GM20000 (cell line): ENCODE measurements around the gene ESAM.

Experiments
- DNase-seq: peaks from one replicate; pipeline ENCODE4 v3.0.0; 2012; ENCODE audit warnings: low spot score
- CTCF ChIP-seq: IDR thresholded peaks from 2 replicates; pipeline ENCODE4 v1.5.1; 2012; ENCODE audit warnings: mild to moderate bottlenecking, control low read depth; ENCODE audit errors: extremely low read depth, missing control alignments

The ESAM gene

GRCh38 chr11:124746621-124747243 lies 15.4 kb downstream of the ESAM start:
- peak; percentile 85 for TF ChIP-seq CTCF
- DNase-seq = peak; percentile 96

GRCh38 chr11:124745835-124746620 lies 16.1 kb downstream of the ESAM start:
- peak; percentile 81 for DNase-seq
- TF ChIP-seq CTCF = peak; percentile 36

GRCh38 chr11:124745270-124745834 lies 16.7 kb downstream of the ESAM start:
- no peak for TF ChIP-seq CTCF

GRCh38 chr11:124743050-124743449 lies 19.0 kb downstream of the ESAM start:
- TF ChIP-seq CTCF = no peak
- no peak for DNase-seq

More at GRCh38 chr11:124745270-124745834, 16.7 kb downstream of the ESAM start:
- DNase-seq = peak; percentile 12

GRCh38 chr11:124742555-124742954 lies 19.5 kb downstream of the ESAM start:
- DNase-seq = peak; percentile 13

GRCh38 chr11:124740277-124740882 lies 21.7 kb downstream of the ESAM start:
- peak; percentile 75 for DNase-seq
- peak; percentile 32 for TF ChIP-seq CTCF

More at GRCh38 chr11:124742555-124742954, 19.5 kb downstream of the ESAM start:
- TF ChIP-seq CTCF = no peak
